Myocyte (in vitro differentiated cells): ENCODE results near the gene DDX60. TPM values are rescaled to one million over a fixed set of nuclear protein-coding genes. Genes with fewer than 3 reads are reported as not detected.
"Not testable (repeated sequence)": the region's sequence is repeated elsewhere in the genome, so short reads cannot be mapped to it uniquely, and the experiment has no call there.

Source experiments
- DNase-seq: peaks from one replicate; pipeline ENCODE4 v3.0.0-alpha.2; 2012; ENCODE audit warnings: low read depth
- polyA plus RNA-seq: library from polyadenylated mRNA; unstranded; fragments of >200 nt; gene quantifications from one replicate; pipeline ENCODE4 v1.2.1, GENCODE V29; 2012; ENCODE audit warnings: missing spikeins
- total RNA-seq: library from RNA; depleted of rRNA; stranded (reverse); fragments of >200 nt; gene quantifications from 2 replicates; pipeline ENCODE4 v1.2.3, GENCODE V29; 2014

DDX60 gene, protein sequence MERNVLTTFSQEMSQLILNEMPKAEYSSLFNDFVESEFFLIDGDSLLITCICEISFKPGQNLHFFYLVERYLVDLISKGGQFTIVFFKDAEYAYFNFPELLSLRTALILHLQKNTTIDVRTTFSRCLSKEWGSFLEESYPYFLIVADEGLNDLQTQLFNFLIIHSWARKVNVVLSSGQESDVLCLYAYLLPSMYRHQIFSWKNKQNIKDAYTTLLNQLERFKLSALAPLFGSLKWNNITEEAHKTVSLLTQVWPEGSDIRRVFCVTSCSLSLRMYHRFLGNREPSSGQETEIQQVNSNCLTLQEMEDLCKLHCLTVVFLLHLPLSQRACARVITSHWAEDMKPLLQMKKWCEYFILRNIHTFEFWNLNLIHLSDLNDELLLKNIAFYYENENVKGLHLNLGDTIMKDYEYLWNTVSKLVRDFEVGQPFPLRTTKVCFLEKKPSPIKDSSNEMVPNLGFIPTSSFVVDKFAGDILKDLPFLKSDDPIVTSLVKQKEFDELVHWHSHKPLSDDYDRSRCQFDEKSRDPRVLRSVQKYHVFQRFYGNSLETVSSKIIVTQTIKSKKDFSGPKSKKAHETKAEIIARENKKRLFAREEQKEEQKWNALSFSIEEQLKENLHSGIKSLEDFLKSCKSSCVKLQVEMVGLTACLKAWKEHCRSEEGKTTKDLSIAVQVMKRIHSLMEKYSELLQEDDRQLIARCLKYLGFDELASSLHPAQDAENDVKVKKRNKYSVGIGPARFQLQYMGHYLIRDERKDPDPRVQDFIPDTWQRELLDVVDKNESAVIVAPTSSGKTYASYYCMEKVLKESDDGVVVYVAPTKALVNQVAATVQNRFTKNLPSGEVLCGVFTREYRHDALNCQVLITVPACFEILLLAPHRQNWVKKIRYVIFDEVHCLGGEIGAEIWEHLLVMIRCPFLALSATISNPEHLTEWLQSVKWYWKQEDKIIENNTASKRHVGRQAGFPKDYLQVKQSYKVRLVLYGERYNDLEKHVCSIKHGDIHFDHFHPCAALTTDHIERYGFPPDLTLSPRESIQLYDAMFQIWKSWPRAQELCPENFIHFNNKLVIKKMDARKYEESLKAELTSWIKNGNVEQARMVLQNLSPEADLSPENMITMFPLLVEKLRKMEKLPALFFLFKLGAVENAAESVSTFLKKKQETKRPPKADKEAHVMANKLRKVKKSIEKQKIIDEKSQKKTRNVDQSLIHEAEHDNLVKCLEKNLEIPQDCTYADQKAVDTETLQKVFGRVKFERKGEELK (N-terminal part only)
- total RNA-seq, result 9.5 and 14.8 TPM in 2 replicates
- 1.9 TPM for polyA plus RNA-seq

- peak; percentile 80 for DNase-seq
Observed at GRCh38 chr4:168318266-168318895, at the start of gene DDX60. Gene DDX60, minus strand, starts transcription at chr4:168318752. Its CDS starts 7,493 bp downstream, at chr4:168311259.

- no peak for DNase-seq
Observed at GRCh38 chr4:168367065-168367464, 48.5 kb upstream of the DDX60 start.

DNA sequence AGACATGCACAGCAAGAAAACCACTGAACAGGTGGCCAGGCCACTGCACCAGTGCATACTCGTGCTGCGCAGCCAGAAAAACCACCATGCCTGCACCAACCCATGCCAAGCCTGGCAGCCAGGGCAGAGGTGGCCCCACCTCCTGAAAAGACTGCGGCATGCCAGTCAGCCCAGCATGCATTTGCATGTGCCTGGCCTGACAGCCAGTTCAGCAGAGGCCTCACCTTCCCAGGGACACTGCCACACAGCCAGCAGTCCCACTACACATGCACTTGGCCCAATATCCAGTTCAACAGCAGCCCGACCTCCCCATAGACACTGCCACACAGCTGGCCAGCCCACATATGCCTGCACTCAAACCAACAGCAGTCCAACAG is 43.5 kb upstream of the DDX60 start:
- DNase-seq, result peak; percentile 84

DNA sequence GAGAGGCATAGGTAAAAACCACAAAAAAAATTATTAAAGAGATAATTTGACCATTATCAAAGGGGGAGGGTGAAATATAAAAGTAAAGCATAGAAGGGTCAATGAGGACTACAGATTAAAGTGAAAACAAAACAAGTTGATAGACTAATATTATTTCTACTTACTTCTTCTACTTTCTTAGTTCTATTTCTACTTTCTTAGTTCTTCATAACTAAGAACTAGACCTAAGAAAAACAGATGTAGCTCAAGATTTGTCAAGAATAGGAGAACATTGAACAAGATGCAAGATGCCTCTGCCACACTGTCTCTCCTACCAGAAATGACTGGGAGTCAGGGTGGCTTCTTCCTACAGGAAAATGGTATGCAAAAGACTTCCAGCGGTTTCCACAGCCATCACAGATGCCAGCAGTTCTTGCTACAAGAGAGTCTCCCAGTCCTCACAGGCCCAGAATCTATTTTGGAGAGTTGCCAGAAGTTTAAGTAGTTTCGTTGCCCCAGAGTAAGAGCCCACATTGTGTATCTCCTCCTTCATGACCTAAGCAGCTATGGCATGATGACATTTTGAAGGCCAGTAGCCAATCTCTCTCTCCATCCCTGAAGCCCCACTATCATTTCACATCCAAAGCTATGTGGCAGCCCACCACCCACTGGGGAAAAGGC is 42.9 kb upstream of the DDX60 start:
- DNase-seq, result no peak

DNA sequence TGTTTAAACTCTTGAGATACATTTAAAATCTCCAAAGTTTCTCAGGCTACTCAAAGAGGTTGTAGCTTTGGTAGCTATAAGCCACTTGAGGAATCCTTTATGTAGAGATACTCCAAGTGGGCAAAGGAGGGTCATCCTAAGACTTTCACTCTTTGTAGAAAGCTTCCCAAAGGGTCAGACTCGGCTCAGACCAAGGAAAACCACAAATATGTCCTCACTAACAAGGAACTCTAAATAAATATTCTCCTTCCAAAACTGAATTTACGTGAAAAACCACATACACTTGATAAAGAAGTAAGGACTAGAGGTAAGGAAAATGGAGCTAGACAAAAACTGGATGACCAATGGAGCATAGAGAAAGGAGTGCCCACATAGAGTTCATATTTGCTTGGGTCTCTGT is 41.7 kb upstream of the DDX60 start:
- DNase-seq, result no peak

GRCh38 chr4:168357941-168358340 is 39.4 kb upstream of the DDX60 start:
- DNase-seq, result no peak

DNA sequence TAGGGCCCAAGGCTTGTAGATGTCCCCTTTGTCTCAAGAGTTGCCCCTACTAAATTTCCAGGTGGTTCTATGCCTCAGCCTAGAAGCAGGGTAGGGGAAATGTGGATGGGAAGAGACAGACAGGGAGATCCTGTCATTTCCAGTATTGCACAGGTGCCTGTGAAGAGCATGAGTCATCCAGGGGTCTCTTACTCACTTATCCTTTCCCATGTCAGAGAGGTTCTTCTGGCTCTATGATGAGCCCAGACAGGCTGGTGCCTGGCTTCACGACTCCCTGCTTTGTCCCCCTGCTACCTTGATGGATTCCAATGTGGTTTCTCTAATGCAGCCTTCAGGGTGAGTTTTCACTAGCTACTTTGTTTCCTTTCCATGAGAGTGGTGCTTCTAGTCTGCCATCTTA is 35.2 kb upstream of the DDX60 start:
- DNase-seq, result no peak

DNA sequence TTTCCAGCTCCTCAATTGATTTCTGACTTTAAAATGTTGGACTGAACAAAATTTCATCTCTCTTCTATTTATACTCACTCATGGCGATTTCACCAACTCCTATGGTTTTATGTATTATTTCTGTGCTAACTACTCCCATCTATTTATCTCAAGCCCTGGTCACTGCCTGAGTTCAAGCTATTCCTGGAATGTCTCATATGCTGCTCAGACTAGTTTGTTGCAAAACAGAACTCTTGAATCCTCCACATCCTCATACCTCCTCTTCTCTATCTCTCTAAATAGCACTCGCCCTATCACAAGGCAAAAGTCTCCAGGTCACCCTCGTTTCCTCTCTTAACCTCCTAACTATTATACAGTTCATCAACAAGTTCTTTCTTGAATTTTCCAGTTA is 19.0 kb upstream of the DDX60 start:
- DNase-seq, result no peak

DNA sequence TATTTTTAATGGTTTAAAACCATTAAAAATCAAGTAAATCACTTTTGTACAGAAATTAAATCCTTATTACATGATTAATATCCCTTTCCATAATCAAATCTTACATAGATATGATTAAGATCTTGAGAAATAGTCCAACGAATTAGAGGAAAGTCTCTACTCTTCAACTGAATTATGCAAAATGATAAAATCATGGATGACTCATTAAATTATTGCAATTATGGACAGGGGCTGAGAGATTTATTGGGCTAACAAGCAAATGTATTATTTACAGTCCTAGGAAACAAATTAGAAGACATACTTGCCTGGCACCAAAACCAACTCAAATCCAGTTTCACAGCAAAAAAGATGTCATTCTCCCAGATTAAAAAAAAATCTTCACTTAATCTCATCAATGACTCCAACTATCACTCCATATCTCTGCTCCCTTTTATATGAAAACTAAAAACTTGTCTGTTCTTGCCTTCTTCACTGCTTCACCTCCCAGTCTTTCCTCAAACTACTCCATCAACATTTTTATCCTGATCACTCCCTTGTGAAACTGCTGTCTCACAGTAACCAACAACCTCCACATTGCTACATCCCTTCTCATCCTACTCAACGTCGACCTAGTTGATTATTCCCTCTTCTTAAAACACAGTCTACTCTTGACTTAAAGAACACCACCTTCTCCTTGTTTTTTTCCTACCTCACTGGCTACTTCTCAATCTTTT is 18.4 kb upstream of the DDX60 start:
- no peak for DNase-seq

GRCh38 chr4:168335621-168336020 is 17.1 kb upstream of the DDX60 start:
- peak; percentile 91 for DNase-seq

GRCh38 chr4:168334053-168334452 is 15.5 kb upstream of the DDX60 start:
- DNase-seq, result no peak

- DNase-seq, result not testable (repeated sequence)
Observed at GRCh38 chr4:168330575-168330974, 12.0 kb upstream of the DDX60 start.

DNA sequence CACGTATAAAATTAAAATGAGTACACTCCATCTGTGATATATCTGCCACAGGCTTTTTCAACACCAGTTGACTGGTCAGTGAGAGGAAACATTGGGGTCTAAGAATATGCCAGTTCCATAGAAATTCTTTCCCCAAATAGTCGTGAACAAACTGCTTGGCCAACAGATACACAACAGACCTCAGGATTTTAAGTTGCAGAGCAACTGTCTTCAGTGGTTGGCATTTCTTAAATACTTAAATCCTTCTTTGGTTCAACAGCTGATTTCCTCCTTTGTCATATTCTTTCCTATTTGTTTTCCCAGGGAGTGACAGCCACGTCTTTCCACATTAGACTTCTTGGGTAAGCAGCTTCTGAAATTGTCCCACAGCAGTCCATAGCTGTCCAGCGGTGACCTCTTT is 7.0 kb upstream of the DDX60 start:
- peak; percentile 90 for DNase-seq

DNA sequence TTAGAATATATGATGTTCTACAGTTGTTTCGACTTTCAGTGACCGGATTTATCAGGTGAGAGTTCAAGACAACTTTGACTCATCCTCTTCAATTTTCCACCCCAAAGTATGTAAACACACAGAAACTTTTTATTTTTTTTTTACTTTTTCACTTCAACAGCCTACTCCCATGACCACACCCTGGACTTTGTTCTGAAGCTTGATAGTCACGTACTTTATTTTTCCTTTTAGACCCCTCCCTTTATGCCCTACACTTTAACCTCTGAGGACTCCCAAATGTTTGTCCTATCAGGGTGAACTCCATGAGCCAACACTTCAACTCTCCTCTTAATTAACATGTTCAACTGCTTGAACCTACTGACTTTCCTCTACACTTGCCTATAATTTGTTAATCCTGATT is 2.5 kb upstream of the DDX60 start:
- DNase-seq, result no peak

- peak; percentile 9 for DNase-seq
Observed at GRCh38 chr4:168319486-168320019, 1.0 kb upstream of the DDX60 start.

DNA sequence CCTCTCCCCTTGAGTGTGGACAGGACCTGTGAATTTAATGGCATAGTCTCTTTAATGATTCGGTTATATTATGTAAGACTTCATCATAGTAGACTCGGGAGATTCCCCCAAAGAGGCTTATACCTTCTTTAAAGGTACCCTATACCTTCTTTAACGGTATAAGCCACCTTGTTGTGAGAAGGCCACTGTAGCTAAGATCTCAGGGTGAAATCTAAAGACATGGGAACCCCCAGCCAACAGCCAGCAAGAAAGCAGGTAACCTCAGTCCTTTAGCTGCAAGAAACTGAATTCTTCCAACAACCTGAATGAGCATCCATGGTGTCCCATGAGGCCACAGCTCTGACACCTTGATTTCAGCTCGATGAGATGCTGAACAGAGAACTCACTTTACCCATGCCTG is 931 bp downstream of the DDX60 start:
- no peak for DNase-seq

DNA sequence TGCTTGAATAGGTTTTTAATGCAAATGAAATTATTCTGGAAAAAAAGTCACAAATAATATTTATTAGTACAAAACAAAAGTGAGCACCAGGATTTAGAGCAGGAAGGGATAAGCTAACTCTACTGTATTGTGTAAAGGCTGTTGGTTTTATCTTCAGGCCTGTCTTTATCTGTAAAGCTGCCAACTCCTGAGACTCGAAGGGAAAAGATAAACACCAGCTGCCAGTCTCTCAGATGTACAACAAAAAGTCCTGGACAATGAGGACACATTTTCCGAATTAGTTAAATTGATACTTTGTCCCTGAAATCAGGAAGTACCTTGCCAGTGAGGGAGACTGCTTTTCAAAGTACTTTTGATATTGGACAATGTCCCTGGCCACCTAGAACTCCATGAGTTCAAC is 8.8 kb downstream of the DDX60 start:
- DNase-seq, result peak; percentile 80

DNA sequence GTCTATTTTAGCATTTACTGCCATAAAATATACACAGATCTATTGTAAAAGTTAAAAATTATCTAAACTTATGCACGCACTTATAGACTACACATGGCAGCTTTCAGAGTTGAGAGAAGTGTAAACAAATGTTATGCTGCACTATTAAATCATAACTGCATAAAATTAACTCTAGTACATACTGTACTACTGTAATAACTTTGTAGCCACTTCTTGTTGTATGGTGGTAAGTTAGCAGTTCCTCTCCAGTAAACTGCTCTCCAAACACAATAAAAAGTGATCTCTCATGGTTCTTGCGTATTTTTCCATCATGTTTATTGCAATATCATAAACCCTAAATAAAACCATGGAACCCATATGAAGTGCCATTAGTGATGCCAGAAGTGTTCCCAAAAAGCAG is 9.6 kb downstream of the DDX60 start:
- no peak for DNase-seq

DNA sequence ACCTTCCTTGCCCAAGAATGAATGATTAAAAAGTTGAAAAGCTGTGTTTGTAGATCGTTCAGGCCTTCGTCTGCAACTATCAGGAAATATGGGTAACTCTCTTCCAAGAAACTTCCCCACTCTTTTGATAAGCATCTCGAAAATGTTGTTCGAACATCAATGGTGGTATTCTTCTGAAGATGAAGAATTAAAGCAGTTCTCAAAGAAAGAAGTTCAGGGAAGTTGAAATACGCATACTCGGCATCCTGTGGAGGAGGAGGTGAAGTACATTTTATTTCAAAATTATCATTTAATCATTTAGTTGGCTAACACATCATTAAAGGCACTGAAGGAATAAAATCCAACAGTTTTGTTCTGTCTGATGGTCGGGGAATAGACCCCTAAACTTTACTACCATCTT is 12.1 kb downstream of the DDX60 start:
- no peak for DNase-seq
